AG04449 (cell line): ENCODE measurements around the gene MT1B.

Experiments used
- CTCF ChIA-PET: fragments of 350-600 bp; formaldehyde crosslinking; extraction: SDS; loops from one replicate; lab custom pipeline; 2021; ENCODE audit warnings: antibody characterized with exemption; lab: Yijun Ruan, JAX
- POLR2A ChIA-PET: fragments of 400-600, 350-600 bp; formaldehyde crosslinking; extraction: SDS; loops from one replicate; lab custom pipeline; 2020; ENCODE audit warnings: antibody characterized with exemption, inconsistent platforms; lab: Yijun Ruan, JAX
- DNase-seq: peaks from one replicate; pipeline ENCODE4 v3.0.0-alpha.2; 2010; ENCODE audit warnings: low read depth, low spot score
- H3K4me3 ChIP-seq: 2 replicates; pipeline ENCODE4 v1.5.1; 2011; ENCODE audit warnings: low read depth, mild to moderate bottlenecking, control low read depth, low read length
- TF ChIP-seq, protein P1 (sequence below): IDR thresholded peaks from one replicate; pipeline ENCODE4 v1.5.1; 2011; ENCODE audit warnings: mild to moderate bottlenecking, moderate library complexity, low read length, control low read depth, inconsistent platforms; ENCODE audit not compliant: insufficient read depth; ENCODE audit errors: missing control alignments

MT1B gene

DNA sequence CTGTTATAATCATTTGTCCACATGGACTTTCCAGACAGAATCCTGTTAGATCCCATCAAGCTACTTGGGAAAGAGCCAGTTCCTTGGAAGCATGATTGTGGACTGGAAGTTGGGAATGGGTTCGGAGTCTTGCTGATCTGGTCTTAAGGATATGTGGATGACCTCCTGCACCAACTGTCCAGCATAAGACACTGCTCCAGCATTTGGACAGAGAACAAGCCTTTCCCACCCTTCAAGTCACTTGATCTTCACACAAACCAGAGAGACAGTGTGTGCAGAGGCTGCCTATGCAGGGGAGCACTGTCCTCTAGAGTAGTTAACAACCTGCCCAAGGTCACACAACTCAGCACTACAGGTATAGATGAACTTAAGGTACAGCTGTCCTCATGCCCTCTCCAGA is 5.8 kb upstream of the MT1B start:
- no peak overlapping the region for H3K4me3 ChIP-seq
- ChIA-PET CTCF (interaction anchor here (1.2 kb wide), 1 partner anchor 15 kb away, joined by 3 read pairs; no protein-coding TSS in a partner anchor), POLR2A (no interaction called here)
- DNase-seq = no peak
- TF ChIP-seq, protein P1, sequence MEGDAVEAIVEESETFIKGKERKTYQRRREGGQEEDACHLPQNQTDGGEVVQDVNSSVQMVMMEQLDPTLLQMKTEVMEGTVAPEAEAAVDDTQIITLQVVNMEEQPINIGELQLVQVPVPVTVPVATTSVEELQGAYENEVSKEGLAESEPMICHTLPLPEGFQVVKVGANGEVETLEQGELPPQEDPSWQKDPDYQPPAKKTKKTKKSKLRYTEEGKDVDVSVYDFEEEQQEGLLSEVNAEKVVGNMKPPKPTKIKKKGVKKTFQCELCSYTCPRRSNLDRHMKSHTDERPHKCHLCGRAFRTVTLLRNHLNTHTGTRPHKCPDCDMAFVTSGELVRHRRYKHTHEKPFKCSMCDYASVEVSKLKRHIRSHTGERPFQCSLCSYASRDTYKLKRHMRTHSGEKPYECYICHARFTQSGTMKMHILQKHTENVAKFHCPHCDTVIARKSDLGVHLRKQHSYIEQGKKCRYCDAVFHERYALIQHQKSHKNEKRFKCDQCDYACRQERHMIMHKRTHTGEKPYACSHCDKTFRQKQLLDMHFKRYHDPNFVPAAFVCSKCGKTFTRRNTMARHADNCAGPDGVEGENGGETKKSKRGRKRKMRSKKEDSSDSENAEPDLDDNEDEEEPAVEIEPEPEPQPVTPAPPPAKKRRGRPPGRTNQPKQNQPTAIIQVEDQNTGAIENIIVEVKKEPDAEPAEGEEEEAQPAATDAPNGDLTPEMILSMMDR = no peak

- no peak for DNase-seq
- TF ChIP-seq, protein P1 = no peak
- ChIA-PET POLR2A (no interaction called here), CTCF (interaction anchor here (1.0 to 1.4 kb wide), 2 partner anchors 8 to 26 kb away, joined by 3 read pairs; no protein-coding TSS in a partner anchor)
- H3K4me3 ChIP-seq = no peak overlapping the region
Observed at GRCh38 chr16:56647641-56648431, 3.9 kb upstream of the MT1B start.

DNA sequence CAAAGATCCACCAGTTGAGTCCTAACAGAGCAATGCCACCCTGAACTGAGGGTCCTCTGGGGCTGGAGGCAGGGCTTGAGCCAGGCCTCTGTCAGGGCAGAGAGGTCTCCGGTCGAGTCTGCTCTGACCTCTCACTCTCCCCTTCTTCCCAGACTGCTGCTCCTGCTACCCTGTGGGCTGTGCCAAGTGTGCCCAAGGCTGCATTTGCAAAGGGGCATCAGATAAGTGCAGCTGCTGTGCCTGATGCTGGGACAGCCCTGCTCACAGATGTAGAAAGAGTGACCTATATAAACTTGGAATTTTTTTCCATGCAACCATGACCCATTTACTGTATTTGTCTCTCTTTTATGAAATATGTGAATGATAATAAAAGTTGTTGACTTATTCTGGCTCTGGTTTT is 2.4 kb upstream of the MT1B start:
- ChIA-PET POLR2A (no interaction called here), CTCF (interaction anchor here (1.2 to 1.4 kb wide), 2 partner anchors 24 to 45 kb away, joined by 3 read pairs; no protein-coding TSS in a partner anchor)
- TF ChIP-seq, protein P1 = no peak
- no peak overlapping the region for H3K4me3 ChIP-seq
- no peak for DNase-seq

DNA sequence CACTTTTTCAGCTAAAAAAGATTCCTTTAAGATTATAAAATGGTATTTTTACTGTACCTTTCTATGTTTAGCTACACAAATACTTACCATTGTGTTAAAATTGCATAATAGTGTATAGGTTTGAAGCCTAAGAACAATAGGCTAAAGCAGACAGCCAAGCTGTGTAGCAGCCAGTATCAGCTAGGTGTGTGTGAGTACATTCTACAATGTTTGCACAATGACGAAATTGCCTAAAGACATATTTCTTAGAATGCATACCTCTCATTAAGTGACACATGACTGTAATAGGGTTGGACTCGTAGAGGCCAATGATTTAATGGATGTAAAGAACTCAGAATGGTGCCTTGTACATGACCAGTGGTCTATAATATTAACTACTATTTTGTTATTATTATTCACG is 1.9 kb upstream of the MT1B start:
- DNase-seq = no peak
- TF ChIP-seq, protein P1 = no peak
- H3K4me3 ChIP-seq = no peak overlapping the region
- POLR2A ChIA-PET = no interaction called here
- CTCF ChIA-PET = no interaction called here

GRCh38 chr16:56652600-56652999 is 914 bp downstream of the MT1B start:
- no peak overlapping the region for H3K4me3 ChIP-seq
- no peak for DNase-seq
- ChIA-PET POLR2A (no interaction called here), CTCF (interaction anchor here (1.5 kb wide), 1 partner anchor 9 kb away, joined by 7 read pairs; no protein-coding TSS in a partner anchor)
- TF ChIP-seq, protein P1 = no peak

DNA sequence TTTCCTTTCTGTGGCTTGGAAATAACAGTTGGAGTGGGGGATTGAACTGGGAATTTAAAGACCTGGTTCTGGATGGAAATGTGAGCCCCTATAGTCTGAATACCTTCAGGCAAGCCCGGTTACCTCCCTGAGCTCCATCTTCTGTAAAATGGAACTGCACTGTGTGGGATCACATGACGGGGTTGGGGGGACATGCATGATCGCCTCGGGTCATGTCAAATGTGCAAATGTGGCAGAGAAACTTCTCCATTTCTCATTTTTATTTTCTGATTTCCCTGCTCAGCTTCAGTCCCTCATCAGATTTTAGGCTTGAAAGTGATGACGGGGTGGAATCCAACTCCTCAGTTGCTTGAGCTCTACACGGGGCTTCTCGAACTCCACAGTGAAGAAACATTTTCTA is 1.5 kb downstream of the MT1B start:
- DNase-seq = no peak
- ChIA-PET POLR2A (no interaction called here), CTCF (interaction anchor here (1.5 kb wide), 1 partner anchor 9 kb away, joined by 7 read pairs; no protein-coding TSS in a partner anchor)
- H3K4me3 ChIP-seq = no peak overlapping the region
- TF ChIP-seq, protein P1 = no peak
